WTC11 (cell line): Measurements from ENCODE around the gene YARS1. TPM values are rescaled to one million over a fixed set of nuclear protein-coding genes. Genes with fewer than 3 reads are reported as not detected.

Source experiments
- ATAC-seq: fragments of 200-7000 bp; cut with Tn5 transposase; 2 replicates; pipeline ENCODE4 v1.10.0; 2021; ENCODE audit warnings: mild to moderate bottlenecking, moderate library complexity
- CTCF ChIA-PET: fragments of 300-600 bp; sonication (Branson Sonifier 250); formaldehyde crosslinking; loops from one replicate; lab custom pipeline; 2021; ENCODE audit warnings: antibody characterized with exemption; lab: Charles Lee
- POLR2A ChIA-PET: fragments of 350-600 bp; sonication (Branson Sonifier 250); formaldehyde crosslinking; loops from one replicate; lab custom pipeline; 2021; ENCODE audit warnings: antibody characterized with exemption; lab: Charles Lee
- DNase-seq: peaks from one replicate; pipeline ENCODE4 v3.0.0; 2021; ENCODE audit warnings: low spot score
- H3K27ac Mint-ChIP-seq: 2 replicates; pipeline ENCODE4 v1.8.0; 2021; ENCODE audit warnings: mixed read lengths
- H3K27me3 Mint-ChIP-seq: 2 replicates; pipeline ENCODE4 v1.8.0; 2021; ENCODE audit warnings: low read depth, mild to moderate bottlenecking, moderate library complexity, mixed read lengths
- H3K36me3 Mint-ChIP-seq: 2 replicates; pipeline ENCODE4 v1.8.0; 2021; ENCODE audit warnings: mixed read lengths
- H3K4me1 Mint-ChIP-seq: 2 replicates; pipeline ENCODE4 v1.8.0; 2022; ENCODE audit warnings: mixed read lengths
- H3K4me3 Mint-ChIP-seq: 2 replicates; pipeline ENCODE4 v1.8.0; 2021; ENCODE audit warnings: mild to moderate bottlenecking, moderate library complexity, mixed read lengths
- H3K9me3 Mint-ChIP-seq: 2 replicates; pipeline ENCODE4 v1.8.0; 2021; ENCODE audit warnings: mixed read lengths
- GABPB1 ChIP-seq: sonication (generic); formaldehyde crosslinking; IDR thresholded peaks from 2 replicates; pipeline ENCODE4 v1.8.1; 2023; ENCODE audit warnings: mild to moderate bottlenecking, missing genetic modification reagents
- GTF2I ChIP-seq: fragments of 250-450 bp; sonication (Bioruptor Pico); conservative IDR thresholded peaks from 2 replicates; pipeline ENCODE4 v1.4.0; 2021; ENCODE audit warnings: mild to moderate bottlenecking
- IRF2 ChIP-seq: sonication (generic); formaldehyde crosslinking; IDR thresholded peaks from 2 replicates; pipeline ENCODE4 v1.8.0; 2022; ENCODE audit warnings: low read depth, missing genetic modification reagents, borderline replicate concordance
- JAZF1 ChIP-seq: fragments of 250-450 bp; sonication (Bioruptor Pico); IDR thresholded peaks from 2 replicates; pipeline ENCODE4 v1.9.0; 2021; ENCODE audit warnings: moderate library complexity, mild to moderate bottlenecking, inconsistent platforms
- JUN ChIP-seq: sonication (generic); formaldehyde crosslinking; IDR thresholded peaks from 2 replicates; pipeline ENCODE4 v1.8.0; 2023; ENCODE audit warnings: mild to moderate bottlenecking, missing genetic modification reagents
- NFATC4 ChIP-seq: fragments of 250-450 bp; sonication (Bioruptor Pico); IDR thresholded peaks from 2 replicates; pipeline ENCODE4 v1.9.0; 2021; ENCODE audit warnings: mild to moderate bottlenecking
- NR1H2 ChIP-seq: sonication (generic); formaldehyde crosslinking; IDR thresholded peaks from 2 replicates; pipeline ENCODE4 v1.9.0; 2021; ENCODE audit warnings: mild to moderate bottlenecking, moderate library complexity, missing genetic modification reagents
- NR3C1 ChIP-seq: sonication (generic); formaldehyde crosslinking; conservative IDR thresholded peaks from 2 replicates; pipeline ENCODE4 v1.8.1; 2023; ENCODE audit warnings: low read depth, mild to moderate bottlenecking, missing genetic modification reagents
- OVOL2 ChIP-seq: fragments of 250-450 bp; sonication (Bioruptor Pico); IDR thresholded peaks from 2 replicates; pipeline ENCODE4 v1.9.0; 2021; ENCODE audit warnings: mild to moderate bottlenecking, borderline replicate concordance
- RELA ChIP-seq: sonication (generic); formaldehyde crosslinking; IDR thresholded peaks from 2 replicates; pipeline ENCODE4 v1.8.1; 2022; ENCODE audit warnings: missing genetic modification reagents, mild to moderate bottlenecking, borderline replicate concordance
- SMAD4 ChIP-seq: sonication (generic); formaldehyde crosslinking; IDR thresholded peaks from 2 replicates; pipeline ENCODE4 v1.8.0; 2022; ENCODE audit warnings: mild to moderate bottlenecking, missing genetic modification reagents
- TP53 ChIP-seq: sonication (generic); formaldehyde crosslinking; IDR thresholded peaks from 2 replicates; pipeline ENCODE4 v1.8.1; 2023; ENCODE audit warnings: mild to moderate bottlenecking, missing genetic modification reagents
- ZBTB21 ChIP-seq: sonication (generic); formaldehyde crosslinking; IDR thresholded peaks from 2 replicates; pipeline ENCODE4 v1.8.1; 2023; ENCODE audit warnings: mild to moderate bottlenecking, missing genetic modification reagents, borderline replicate concordance
- ZNF121 ChIP-seq: sonication (generic); formaldehyde crosslinking; IDR thresholded peaks from 2 replicates; pipeline ENCODE4 v1.8.0; 2023; ENCODE audit warnings: missing genetic modification reagents
- ZNF138 ChIP-seq: sonication (generic); formaldehyde crosslinking; conservative IDR thresholded peaks from 2 replicates; pipeline ENCODE4 v1.8.1; 2022; ENCODE audit warnings: mild to moderate bottlenecking, moderate library complexity, missing genetic modification reagents
- ZNF219 ChIP-seq: sonication (generic); formaldehyde crosslinking; IDR thresholded peaks from 2 replicates; pipeline ENCODE4 v1.8.0; 2023; ENCODE audit warnings: missing genetic modification reagents, mild to moderate bottlenecking, borderline replicate concordance
- ZNF671 ChIP-seq: fragments of 250-450 bp; sonication (Bioruptor Pico); IDR thresholded peaks from 2 replicates; pipeline ENCODE4 v1.8.0; 2021; ENCODE audit warnings: mild to moderate bottlenecking
- total RNA-seq: library from RNA; stranded (reverse); gene quantifications from 3 replicates; pipeline ENCODE4 v1.2.3, GENCODE V29; 2021
- TF ChIP-seq, protein P1 (sequence below): sonication (generic); formaldehyde crosslinking; IDR thresholded peaks from 2 replicates; pipeline ENCODE4 v1.8.1; 2023; ENCODE audit warnings: mild to moderate bottlenecking, missing genetic modification reagents
- TF ChIP-seq, protein P2 (sequence below): sonication (generic); formaldehyde crosslinking; IDR thresholded peaks from 2 replicates; pipeline ENCODE4 v1.8.1; 2023; ENCODE audit warnings: mild to moderate bottlenecking, missing genetic modification reagents
- TF ChIP-seq, protein P3 (sequence below): fragments of 250-450 bp; sonication (Bioruptor Pico); IDR thresholded peaks from 2 replicates; pipeline ENCODE4 v1.8.0; 2021; ENCODE audit warnings: mild to moderate bottlenecking
- TF ChIP-seq, protein P4 (sequence below): sonication (generic); formaldehyde crosslinking; IDR thresholded peaks from 2 replicates; pipeline ENCODE4 v1.8.1; 2023; ENCODE audit warnings: mild to moderate bottlenecking, missing genetic modification reagents, moderate library complexity
- TF ChIP-seq, protein P5 (sequence below): sonication (generic); formaldehyde crosslinking; IDR thresholded peaks from 2 replicates; pipeline ENCODE4 v1.8.1; 2023; ENCODE audit warnings: mild to moderate bottlenecking, moderate library complexity, missing genetic modification reagents

Gene YARS1
- total RNA-seq, 1 experiment from 2014 or later, result 197 TPM

DNA sequence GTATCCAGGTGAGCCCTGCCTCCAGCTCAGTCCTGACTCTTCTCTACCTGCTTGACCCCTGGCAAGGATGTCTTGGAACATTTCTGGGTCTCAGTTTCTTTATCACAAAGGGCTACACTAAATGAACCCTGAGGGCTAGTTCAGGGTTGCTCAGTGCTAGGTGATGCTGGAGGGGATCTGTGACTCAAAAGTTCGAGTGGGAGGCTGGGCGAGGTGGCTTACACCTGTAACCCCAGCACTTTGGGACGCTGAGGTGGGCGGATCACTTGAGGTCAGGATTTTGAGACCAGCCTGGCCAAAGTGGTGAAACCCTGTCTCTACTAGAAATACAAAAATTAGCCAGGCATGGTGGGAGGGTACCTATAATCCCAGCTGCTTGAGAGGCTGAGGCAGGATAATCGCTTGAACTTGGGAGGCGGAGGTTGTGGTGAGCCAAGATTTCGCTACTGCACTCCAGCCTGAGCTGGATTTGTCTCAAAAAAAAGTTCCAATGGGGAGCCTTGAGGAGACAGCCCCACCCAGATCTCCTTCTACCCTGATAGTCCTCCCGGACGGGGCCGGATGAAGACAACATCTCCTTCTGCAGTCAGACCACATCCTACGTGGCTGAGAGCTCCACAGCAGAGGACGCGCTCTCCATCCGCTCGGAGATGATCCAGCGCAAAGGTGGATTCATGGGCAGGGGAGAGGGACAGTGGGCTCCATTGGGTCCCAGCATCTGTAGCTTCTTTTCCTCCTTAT, 48.9 kb downstream of the YARS1 start:
- Mint-ChIP-seq H3K4me3 (no peak overlapping the region), H3K36me3 (peaks cover 28% of the 10 kb centered on the region), H3K27me3 (no peaks in the 10 kb centered on the region), H3K27ac (no peak overlapping the region), H3K4me1 (peaks cover 61% of the 10 kb centered on the region), H3K9me3 (no peaks in the 10 kb centered on the region)
- ATAC-seq (no peak), DNase-seq (no peak)
- ChIA-PET CTCF (interaction anchor here (0.6 to 1.3 kb wide), 2 partner anchors 12 to 56 kb away, joined by 3 to 4 read pairs; no protein-coding TSS in a partner anchor), POLR2A (no interaction called here)
- TF ChIP-seq, protein P1, sequence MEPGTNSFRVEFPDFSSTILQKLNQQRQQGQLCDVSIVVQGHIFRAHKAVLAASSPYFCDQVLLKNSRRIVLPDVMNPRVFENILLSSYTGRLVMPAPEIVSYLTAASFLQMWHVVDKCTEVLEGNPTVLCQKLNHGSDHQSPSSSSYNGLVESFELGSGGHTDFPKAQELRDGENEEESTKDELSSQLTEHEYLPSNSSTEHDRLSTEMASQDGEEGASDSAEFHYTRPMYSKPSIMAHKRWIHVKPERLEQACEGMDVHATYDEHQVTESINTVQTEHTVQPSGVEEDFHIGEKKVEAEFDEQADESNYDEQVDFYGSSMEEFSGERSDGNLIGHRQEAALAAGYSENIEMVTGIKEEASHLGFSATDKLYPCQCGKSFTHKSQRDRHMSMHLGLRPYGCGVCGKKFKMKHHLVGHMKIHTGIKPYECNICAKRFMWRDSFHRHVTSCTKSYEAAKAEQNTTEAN, result no peak
- TF ChIP-seq GTF2I (CRISPR knock-in tag) (no peak), NFATC4 (CRISPR knock-in tag) (no peak), ZNF671 (CRISPR knock-in tag) (no peak), JAZF1 (CRISPR knock-in tag) (no peak), ZNF138 (CRISPR knock-in tag) (no peak), NR3C1 (CRISPR knock-in tag) (no peak), JUN (CRISPR knock-in tag) (no peak), ZBTB21 (no peak)
- TF ChIP-seq, protein P2, sequence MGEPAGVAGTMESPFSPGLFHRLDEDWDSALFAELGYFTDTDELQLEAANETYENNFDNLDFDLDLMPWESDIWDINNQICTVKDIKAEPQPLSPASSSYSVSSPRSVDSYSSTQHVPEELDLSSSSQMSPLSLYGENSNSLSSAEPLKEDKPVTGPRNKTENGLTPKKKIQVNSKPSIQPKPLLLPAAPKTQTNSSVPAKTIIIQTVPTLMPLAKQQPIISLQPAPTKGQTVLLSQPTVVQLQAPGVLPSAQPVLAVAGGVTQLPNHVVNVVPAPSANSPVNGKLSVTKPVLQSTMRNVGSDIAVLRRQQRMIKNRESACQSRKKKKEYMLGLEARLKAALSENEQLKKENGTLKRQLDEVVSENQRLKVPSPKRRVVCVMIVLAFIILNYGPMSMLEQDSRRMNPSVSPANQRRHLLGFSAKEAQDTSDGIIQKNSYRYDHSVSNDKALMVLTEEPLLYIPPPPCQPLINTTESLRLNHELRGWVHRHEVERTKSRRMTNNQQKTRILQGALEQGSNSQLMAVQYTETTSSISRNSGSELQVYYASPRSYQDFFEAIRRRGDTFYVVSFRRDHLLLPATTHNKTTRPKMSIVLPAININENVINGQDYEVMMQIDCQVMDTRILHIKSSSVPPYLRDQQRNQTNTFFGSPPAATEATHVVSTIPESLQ (CRISPR knock-in tag), result no peak

DNA sequence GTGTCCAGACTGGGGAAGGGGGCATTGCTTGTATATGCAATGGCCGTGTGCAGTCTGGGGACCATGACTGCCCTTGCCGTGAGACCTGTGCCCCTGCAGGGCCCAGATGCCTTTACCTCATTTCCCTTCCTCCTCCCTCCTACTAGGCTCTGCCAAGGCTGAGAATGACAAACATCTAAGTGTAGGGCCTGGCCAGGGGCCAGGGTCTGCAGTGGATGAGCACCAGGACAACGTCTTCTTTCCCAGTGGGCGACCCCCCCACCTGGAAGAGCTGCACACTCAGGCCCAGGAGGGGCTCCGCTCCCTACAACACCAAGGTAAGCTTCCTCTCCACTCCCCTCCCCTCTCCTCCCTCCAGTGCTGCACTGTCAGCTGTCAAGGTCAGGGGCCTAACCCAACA, 49.5 kb downstream of the YARS1 start:
- Mint-ChIP-seq H3K4me3 (no peak overlapping the region), H3K9me3 (no peaks in the 10 kb centered on the region), H3K27me3 (no peaks in the 10 kb centered on the region), H3K27ac (no peak overlapping the region), H3K4me1 (peaks cover 60% of the 10 kb centered on the region), H3K36me3 (peaks cover 30% of the 10 kb centered on the region)
- CTCF ChIA-PET, result interaction anchor here (1.3 kb wide), 1 partner anchor 55 kb away, joined by 3 read pairs; no protein-coding TSS in a partner anchor
- POLR2A ChIA-PET, result no interaction called here
- no peak for DNase-seq
- TF ChIP-seq ZNF121 (CRISPR knock-in tag) (no peak), IRF2 (CRISPR knock-in tag) (no peak), RELA (CRISPR knock-in tag) (no peak), NR1H2 (no peak)
- TF ChIP-seq, protein P3, sequence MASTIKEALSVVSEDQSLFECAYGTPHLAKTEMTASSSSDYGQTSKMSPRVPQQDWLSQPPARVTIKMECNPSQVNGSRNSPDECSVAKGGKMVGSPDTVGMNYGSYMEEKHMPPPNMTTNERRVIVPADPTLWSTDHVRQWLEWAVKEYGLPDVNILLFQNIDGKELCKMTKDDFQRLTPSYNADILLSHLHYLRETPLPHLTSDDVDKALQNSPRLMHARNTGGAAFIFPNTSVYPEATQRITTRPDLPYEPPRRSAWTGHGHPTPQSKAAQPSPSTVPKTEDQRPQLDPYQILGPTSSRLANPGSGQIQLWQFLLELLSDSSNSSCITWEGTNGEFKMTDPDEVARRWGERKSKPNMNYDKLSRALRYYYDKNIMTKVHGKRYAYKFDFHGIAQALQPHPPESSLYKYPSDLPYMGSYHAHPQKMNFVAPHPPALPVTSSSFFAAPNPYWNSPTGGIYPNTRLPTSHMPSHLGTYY (CRISPR knock-in tag), result no peak
- TF ChIP-seq, protein P4, sequence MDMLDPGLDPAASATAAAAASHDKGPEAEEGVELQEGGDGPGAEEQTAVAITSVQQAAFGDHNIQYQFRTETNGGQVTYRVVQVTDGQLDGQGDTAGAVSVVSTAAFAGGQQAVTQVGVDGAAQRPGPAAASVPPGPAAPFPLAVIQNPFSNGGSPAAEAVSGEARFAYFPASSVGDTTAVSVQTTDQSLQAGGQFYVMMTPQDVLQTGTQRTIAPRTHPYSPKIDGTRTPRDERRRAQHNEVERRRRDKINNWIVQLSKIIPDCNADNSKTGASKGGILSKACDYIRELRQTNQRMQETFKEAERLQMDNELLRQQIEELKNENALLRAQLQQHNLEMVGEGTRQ (CRISPR knock-in tag), result no peak
- no peak for ATAC-seq

DNA sequence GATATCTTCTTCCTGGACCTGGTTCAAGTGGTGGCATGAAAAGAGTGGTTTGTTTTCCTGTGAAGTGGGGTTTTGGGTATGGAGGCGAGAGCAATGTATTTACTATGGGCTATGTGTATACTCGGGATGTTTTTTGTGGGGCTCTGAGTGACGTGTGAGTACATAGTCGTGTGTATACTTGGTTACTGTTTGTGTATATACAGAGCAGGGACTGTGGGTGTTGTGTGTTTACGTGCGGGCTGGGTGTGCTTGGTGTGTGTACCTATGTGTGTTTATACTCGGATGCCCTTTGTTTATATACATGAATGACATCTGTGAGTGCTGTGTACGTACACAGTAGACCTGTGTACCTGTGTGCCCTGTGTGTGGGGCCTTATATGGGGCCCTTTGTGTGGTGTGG, 50.0 kb downstream of the YARS1 start:
- H3K4me1 Mint-ChIP-seq, result peaks cover 56% of the 10 kb centered on the region
- TF ChIP-seq, protein P5, sequence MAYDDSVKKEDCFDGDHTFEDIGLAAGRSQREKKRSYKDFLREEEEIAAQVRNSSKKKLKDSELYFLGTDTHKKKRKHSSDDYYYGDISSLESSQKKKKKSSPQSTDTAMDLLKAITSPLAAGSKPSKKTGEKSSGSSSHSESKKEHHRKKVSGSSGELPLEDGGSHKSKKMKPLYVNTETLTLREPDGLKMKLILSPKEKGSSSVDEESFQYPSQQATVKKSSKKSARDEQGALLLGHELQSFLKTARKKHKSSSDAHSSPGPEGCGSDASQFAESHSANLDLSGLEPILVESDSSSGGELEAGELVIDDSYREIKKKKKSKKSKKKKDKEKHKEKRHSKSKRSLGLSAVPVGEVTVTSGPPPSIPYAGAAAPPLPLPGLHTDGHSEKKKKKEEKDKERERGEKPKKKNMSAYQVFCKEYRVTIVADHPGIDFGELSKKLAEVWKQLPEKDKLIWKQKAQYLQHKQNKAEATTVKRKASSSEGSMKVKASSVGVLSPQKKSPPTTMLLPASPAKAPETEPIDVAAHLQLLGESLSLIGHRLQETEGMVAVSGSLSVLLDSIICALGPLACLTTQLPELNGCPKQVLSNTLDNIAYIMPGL (CRISPR knock-in tag), result no peak
- TF ChIP-seq GTF2I (CRISPR knock-in tag) (no peak), OVOL2 (CRISPR knock-in tag) (no peak), SMAD4 (CRISPR knock-in tag) (no peak), ZNF219 (CRISPR knock-in tag) (no peak), GABPB1 (CRISPR knock-in tag) (no peak), TP53 (no peak)
- TF ChIP-seq, all 79 proteins: peak for 0
- DNase-seq, result no peak
- no peak for ATAC-seq
- H3K36me3 Mint-ChIP-seq, result peaks cover 30% of the 10 kb centered on the region
- POLR2A ChIA-PET, result interaction anchor here (0.6 to 1.4 kb wide), 2 partner anchors 55 to 298 kb away, joined by 5 to 6 read pairs; no protein-coding TSS in a partner anchor
- no peaks in the 10 kb centered on the region for H3K27me3 Mint-ChIP-seq
- peak overlapping the region; percentile 89 for H3K4me3 Mint-ChIP-seq
- CTCF ChIA-PET, result interaction anchor here (0.6 to 1.5 kb wide), 5 partner anchors 9 to 361 kb away, joined by 3 to 13 read pairs (median 4); no protein-coding TSS in a partner anchor
- no peaks in the 10 kb centered on the region for H3K9me3 Mint-ChIP-seq
- H3K27ac Mint-ChIP-seq, result peak overlapping the region; percentile 60
